HG03025 (cell line): ENCODE data around the gene KCNT1.

Experiments used
- ATAC-seq: cut with Tn5 transposase; IDR thresholded peaks from one replicate; pipeline ENCODE4 v1.9.1; 2021; ENCODE audit warnings: mild to moderate bottlenecking, moderate library complexity; ENCODE audit not compliant: unreplicated experiment, low FRiP score

KCNT1 gene

DNA sequence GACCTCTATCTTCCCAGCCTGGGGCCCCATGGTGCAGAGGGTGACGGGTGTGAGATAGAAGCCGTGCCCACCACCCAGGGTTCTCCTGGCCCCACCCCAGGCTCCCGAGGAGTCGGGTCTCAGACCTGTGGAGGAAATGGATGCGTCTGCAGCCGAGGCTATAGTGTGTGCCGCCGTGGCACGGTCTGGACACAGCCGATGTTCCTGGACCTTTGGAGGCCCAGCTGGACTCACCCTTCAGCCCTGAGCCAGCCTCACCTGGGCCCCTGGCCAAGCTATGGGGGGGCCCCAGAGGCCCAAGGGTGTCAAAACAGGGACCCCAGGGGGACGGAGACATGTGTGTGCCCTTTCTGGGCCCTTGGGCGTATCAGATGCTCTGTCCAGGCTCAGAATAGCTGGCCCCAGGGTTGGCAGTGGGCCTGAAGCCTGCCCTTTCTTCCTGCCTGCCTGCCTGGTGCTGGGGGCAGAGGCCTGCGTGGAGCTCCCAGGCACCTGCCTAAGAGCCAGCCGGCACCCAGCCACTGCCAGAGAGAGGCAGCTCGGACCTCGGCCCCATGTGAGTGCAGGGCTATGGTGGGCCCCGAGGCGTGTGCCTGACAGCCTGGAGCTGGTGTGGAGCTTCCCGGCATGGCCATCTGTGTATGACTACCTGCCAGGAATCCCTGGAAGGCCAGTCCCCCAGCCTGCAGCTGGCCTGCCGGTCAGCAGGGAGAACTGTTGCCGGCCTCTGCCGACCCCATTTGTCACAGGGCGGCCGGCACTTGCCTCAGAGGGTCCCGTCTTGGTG lies 41.8 kb downstream of the KCNT1 start:
- ATAC-seq = no peak

DNA sequence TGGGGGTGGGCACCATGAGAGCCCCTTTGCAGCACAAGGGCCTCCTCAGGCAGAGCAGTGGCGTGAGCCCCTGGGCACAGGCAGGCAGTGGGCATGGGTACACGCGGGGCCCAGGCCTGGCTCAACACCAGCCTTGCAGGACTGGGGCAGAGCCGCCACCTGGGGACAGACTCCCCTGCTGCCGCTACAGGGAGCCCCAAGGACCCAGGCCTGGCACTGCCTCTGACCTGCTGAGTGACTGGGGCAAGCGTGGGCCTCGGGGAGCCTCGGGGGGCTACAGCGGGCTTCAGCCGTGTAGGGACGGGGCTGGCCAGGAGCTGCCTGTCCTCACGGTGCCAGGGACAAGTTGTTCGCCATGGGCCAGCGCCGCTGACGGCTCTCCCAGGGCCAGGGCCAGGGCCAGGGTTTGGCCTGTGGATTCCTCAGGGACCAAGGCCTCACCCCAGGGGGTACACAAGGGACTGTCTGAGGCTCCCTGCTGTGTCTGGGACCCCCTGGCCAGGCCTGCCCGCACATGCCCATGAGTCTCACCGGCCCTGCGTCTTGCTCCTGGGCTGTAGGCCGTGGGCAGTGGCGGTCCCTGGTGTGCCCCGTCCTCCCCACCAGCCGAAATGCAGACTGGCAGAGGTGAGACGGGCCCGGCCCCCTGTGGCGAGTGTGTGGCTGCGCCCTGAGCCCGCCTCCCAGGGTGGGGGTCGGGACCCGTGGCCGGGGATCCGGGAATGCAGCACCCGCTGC lies 42.5 kb downstream of the KCNT1 start:
- ATAC-seq = no peak

DNA sequence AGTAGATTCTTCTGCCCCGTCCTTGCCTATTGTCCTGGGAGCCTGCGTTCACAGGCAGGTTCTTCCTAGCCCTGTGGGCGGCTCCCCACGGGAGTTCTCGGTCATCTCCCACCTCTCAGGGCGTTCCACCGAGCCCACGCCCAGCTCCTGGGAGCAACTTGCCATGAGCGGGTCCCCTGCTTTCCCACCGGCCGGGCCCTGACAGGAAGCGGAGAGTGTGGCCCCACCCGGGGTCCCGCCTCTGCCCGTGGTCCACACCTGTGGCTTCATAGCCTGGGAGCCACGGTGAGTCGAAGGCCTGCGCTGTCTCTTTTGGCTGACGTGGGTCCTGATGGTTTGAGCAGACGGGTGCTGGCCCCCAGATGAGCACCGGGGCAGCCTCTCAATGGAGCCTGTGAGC lies 43.2 kb downstream of the KCNT1 start:
- ATAC-seq = no peak

DNA sequence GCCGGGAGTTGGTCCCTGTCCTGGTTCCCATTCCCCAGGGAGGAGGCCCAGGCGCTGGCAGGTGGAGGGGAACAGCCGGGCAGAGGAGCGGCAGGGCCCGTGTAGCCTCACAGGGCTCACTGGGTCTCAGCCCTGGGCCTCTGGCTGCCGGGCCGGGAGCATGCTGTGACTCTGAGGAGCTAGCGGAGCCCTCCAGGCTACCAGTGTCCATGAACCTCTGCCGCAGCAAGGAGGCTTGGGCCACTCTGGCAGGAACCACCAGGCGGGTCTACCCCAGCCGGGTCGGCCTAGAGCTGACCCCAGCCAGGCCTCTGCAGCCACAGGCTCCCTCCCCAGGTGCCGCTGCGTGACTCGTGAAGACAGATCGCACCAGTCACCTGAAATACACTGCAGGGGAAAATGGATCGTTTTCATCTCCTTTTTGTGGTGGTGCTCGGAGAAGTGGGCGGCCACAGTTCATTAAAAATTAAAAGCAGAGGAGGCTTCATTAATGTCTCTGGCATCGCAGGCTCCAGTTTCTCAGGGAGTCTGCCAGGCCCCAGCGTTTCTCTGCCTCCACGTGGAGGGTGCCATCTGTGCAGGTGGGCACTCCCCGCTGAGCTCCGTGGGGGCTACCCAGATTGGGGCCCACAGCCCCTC lies 43.8 kb downstream of the KCNT1 start:
- ATAC-seq = no peak

DNA sequence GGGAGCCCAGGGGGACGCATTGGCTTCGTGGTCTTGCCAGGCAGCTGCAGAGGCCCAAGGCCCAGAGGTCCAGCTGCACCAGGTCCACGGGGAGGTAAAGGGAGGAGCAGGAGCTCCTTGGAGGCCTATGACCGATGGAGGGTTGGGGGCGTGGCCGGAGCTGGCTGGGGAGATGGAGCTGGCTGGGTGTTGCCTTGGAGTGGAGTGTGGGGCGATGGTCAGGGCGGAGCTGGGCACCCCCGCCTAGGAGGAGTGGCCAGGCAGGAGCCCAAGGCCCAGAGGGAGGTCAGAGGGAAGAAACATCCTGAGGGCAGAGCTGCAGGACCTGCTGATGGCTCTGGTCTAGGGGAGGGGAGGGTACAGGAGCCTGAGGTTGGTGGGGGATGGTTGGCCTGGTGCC lies 44.6 kb downstream of the KCNT1 start:
- ATAC-seq = no peak

DNA sequence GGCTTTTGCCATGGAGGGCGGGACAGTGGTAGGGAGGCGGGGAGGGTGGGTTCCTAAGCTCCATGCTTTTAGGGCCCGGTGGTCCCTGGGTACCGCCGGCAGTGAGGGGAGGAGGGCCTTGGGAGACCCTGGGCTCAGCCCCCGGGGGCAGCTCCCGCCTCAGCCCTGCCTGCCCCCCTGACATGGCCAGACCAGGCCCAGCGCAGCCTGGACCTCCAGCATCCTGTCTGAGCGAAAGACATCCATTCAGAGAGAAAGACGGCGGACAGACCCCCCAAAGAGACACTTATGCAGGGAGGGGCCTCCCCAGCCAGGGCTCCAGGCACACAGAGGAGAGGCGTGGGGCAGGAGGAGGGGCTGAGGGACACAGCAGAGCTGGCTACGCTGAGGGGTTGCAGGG lies 45.3 kb downstream of the KCNT1 start:
- no peak for ATAC-seq

DNA sequence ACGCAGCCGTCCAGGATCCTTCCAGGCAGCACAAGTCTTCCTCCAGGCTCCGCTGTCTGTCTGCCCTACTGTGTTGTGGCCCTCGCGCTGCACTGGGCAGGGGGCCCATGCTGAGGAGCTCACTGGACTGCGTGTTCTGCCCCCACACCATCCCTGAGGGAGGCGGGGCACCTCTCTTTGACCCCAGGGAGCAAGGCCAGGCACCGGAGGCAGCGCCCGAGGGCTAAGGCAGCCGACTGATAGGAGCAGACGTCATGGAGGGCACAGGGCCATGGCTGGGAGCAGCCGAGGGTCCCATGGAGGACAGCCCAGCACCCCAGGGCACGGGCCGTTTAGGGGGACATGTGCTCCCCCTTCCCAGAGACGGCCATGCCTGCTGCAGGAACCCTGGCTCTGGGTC lies 46.7 kb downstream of the KCNT1 start:
- ATAC-seq = no peak

DNA sequence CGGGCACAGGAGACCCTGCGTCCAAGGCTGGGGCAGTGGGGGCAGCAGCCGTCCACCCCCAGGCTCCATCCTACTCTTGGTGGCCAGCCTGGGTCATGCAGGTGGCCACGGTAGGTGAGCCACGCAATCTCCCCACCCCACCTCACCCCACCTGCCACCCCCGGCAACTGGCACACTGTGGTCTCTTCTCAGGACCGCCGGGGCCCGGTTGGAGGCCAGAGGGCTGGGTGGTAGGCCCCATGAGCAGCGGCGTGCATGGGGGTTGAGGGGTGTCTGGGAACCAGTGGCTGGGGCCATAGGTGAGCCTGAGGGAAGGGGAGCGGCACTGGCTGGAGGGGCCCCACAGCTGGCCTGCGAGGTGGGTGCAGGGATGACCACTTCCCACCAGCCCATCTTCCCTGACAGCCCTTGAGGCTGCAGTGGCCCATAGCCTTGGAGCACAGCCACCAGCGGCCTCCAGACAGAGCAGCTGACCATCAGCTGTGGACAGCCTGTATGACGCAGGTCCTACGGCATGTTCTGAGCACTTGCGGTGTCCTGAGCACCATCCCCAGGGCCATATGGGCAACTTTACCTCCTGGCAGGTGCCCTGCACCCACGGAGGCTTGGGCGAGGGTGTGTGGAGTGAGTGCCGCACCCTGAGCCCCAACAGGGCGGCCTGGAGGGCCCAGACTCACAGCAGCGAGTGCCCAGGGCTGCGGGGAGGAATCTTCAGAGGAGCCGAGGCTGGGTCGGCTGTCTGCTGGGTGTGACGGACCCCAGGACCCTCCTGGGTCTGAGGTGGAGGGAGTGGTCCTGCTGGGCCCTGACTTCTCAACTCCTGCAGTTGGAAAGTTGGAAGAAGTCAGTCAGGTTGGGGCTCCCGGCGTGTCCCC lies 47.4 kb downstream of the KCNT1 start:
- no peak for ATAC-seq

DNA sequence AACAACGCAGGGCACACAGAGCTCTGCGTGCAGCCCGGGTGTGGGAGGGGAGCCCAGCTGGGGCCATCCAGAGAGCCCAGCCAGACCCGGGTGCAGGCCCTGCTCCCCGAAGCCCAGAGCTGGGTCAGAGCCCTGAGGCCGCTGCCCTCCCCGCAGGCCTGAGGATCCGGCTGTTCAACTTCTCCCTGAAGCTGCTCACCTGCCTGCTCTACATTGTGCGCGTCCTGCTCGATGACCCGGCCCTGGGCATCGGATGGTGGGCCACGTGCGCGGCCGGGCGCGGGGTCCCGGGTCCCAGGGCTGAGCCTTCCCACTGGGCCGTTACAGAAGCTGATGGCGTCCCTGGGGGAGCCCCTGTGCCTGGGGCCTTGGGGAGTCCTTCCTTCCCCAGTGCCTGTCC lies 48.8 kb downstream of the KCNT1 start:
- ATAC-seq = no peak

DNA sequence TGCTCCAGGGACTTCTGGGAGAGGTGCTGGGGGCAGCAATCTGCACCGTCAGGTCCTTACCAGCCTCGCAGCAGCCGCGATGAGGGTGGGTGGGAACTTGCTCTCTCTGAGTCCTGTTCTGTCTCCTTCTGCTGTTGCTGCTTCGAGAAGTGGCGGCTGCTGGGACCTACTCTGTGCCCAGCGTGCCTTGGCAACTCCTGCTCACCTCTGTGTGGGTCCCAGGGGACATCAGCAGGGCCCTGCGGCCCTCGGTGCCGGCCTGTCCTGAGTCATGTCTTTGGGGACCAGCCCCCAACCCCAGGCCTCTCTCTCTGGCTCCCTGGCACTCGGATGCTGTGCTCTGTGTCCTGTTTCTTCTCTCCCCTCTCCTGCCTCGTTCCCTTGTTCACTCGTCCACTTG lies 49.5 kb downstream of the KCNT1 start:
- no peak for ATAC-seq

DNA sequence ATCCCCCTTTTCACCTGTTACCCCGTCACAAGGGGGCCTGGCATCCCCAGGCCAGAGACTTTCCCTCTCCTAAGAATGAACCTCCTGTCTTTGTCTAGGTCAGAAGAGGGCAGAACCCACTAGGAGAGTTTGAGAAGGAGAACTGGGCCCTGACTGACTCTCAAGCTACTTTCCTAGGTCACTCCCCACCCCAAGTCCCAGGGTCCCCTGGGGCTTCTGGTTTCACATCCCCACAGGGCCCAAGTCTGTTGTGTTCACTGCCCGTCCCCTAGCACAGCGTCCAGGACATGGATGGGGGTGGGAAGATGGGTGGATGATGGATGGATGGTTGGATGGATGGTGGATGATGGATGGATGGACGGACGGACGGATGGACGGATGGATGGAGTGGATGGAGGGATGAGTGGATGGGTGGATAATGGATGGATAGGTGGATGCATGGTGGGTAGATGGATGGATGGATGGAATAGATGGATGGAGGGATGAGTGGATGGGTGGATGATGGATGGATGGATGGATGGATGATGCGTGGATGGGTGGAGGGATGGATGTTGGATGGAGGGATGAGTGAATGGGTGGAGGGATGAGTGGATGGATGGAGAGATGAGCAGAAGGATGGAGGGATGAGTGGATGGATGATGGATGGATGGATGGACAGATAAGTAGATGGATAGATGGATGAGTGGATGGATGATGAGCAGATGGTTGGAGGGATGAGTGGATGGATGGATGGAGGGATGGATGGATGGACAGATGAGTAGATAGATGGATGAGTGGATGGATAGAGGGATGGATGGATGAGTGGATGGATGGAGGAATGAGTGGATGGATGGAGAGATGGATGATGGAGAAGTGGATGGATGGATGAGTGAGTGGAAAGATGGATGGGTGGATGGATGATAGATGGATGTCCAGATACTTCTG lies 50.6 kb downstream of the KCNT1 start:
- no peak for ATAC-seq

DNA sequence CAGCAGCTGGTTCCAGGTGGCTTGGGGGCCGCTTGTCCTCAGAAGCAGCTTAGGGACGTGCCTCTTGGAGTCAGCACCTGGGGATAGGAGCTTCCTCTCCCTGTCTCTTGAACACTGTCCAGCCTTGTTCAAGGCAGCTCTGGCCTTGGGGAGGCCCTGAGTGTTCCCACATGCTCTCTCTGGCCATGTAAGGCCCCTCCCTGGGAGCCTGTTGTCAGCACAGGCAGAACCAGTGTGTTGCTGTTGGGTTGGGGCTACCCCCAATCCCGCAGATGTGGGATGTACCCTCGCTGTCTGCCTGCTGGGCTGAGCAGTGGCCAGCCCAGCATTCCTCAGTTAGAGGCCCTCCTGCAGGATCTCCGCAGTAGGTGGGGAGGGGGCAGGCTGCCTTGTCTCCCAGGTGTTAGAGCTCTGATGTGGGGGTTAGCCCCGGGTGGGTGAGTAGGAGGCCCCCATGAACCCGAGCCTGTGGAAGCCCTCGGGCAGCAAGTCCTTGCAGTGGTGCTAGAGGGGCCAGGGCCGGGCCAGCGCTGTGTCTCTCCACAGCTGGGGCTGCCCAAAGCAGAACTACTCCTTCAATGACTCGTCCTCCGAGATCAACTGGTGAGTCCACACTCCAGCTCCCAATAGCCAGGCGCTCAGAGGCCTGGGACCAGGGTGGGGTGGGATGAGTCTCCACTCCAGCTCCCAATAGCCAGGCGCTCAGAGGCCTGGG lies 51.6 kb downstream of the KCNT1 start:
- no peak for ATAC-seq

DNA sequence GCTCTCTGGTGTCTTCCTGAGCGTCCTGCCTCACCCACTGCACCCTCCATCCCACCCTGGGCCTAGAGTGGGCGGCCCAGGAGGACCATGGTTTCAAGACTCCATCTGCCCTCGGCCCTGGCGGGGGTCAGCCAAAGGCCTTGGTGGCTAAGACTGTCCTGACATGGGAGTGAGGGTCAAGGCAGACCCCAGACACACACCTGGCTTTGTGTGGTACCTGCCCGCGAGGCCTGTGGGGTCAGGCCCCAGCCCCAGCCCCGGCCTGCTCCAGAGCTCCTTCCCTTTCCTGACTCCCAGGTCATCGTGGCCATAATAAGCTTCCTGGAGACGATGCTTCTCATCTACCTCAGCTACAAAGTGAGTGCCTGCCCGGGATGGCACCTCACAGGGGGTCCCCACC lies 54.6 kb downstream of the KCNT1 start:
- ATAC-seq = no peak

DNA sequence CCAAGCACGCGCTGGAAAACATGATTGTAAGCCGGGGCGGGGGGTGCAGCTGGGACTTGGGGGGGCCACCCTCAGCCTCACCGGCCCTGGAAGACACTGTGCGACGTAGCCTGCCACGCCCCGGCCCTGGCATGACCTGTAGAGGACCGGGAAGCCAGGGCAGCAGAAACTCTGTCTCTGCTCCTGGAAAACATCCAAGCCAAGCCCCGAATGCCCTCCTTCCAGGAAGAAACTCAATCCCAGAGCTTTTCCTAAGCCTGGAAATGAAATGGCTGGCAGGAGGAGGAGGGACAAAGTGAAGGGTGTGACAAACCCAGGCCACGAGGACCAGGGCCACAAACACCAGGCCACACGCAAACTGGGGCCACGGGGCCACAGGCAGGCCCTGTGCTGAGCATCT lies 55.4 kb downstream of the KCNT1 start:
- no peak for ATAC-seq

DNA sequence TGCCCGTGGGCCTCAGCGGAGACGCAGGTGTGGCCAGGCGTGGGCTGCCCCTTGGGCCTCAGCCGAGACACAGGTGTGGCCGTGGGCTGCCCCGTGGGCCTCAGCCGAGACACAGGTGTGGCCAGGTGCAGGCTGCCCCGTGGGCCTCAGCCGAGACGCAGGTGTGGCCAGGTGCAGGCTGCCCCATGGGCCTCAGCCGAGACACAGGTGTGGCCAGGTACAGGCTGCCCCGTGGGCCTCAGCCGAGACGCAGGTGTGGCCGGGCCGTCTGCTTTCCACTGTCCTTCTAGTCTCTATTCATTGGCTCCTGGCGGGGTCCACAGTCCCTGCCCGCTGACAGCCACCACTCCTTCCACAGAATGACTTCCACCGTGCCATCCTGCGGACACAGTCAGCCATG lies 56.1 kb downstream of the KCNT1 start:
- ATAC-seq = no peak

DNA sequence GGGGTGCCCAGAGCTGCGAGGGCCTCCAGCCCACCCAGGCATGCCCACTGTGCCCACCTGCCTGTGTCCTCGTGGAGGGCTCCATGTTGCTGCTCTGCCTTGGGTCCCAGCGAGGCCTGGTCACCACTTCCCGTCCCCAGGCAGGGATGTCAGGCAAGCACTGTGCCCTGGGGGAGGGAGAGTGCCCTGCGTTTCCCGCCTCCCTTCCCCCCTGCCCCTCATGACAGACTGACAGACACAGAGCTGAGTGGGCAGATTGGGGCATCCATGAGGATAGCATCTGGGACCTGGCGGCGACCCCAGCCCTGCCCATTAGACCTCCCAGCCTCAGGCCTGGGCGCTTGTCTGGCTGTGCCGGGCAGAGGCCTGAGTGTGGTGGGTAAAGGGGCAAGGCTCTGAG lies 56.9 kb downstream of the KCNT1 start:
- no peak for ATAC-seq

DNA sequence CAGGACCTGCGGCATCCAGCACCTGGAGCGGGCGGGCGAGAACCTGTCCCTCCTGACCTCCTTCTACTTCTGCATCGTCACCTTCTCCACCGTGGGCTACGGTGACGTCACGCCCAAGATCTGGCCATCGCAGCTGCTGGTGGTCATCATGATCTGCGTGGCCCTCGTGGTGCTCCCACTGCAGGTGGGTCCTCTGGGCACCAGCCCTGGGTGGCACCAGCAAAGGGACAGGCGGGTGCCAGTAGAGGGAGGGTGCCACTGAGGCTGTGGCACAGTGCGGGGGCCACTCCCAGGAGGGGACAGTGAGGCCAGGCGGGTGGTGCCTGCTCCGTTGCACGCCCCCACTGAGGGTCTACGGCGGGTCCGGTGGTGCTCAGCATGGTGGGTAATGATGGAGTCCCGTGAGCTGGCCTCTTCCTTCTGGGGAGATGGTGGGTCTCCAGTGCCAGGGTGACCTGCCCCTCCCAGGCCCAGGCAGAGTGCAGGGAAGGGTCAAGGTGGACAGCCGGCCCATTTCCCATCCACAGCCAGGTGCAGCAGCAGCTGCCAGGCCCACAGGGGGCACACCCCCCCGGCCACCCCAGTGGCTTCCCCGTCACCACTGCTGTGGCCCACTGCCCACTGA lies 57.8 kb downstream of the KCNT1 start:
- ATAC-seq = no peak

DNA sequence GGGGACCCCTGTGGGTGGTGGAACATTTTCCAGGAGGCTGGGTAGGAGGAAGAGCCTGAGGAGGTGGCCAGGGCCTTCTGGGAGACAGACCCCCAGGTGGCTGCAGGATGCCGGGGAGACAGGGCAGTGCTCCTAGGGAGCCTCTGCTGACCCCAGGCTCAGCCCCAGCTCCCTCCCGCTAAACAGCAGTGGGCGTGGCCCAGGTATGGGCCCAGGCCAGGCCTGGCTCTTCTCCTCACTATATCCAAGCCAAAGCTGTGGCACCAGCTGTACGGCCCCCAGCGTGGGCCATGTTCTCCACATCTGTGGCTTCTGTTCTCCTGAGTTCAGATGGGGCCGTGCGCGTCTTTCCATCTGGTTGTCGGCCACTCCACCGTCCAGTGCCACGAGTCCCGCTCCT lies 58.5 kb downstream of the KCNT1 start:
- no peak for ATAC-seq
